Memory B cell (primary cell): ENCODE data around the gene SIK3.

Experiments used
- ATAC-seq: fragments of 150-1000 bp; cut with Tn5 transposase; 2 replicates; pipeline ENCODE4 v1.10.0; 2021; ENCODE audit warnings: low read depth, mild to moderate bottlenecking, moderate library complexity
- DNase-seq, 2 donors: peaks; one replicate each; pipeline ENCODE4 v3.0.0; 2022; ENCODE audit warnings: low spot score in 2 of 2
- H3K27ac Mint-ChIP-seq: one replicate; pipeline ENCODE4 v1.8.0; 2022; ENCODE audit warnings: mild to moderate bottlenecking, moderate library complexity, mixed read lengths
- H3K27me3 Mint-ChIP-seq: one replicate; pipeline ENCODE4 v1.8.0; 2022; ENCODE audit warnings: mixed read lengths
- H3K36me3 Mint-ChIP-seq: one replicate; pipeline ENCODE4 v1.8.0; 2022; ENCODE audit warnings: mild to moderate bottlenecking, mixed read lengths
- H3K4me1 Mint-ChIP-seq: one replicate; pipeline ENCODE4 v1.8.0; 2022; ENCODE audit warnings: mixed read lengths
- H3K4me3 Mint-ChIP-seq: one replicate; pipeline ENCODE4 v1.8.0; 2022; ENCODE audit warnings: mild to moderate bottlenecking, moderate library complexity, mixed read lengths
- H3K9me3 Mint-ChIP-seq: one replicate; pipeline ENCODE4 v1.8.0; 2022; ENCODE audit warnings: mixed read lengths

The SIK3 gene

GRCh38 chr11:116910847-116911246 is 187.4 kb downstream of the SIK3 start:
- Mint-ChIP-seq H3K4me1 (peaks cover 24% of the 10 kb centered on the region), H3K27me3 (no peaks in the 10 kb centered on the region), H3K9me3 (no peaks in the 10 kb centered on the region), H3K27ac (peak overlapping the region; percentile 48), H3K4me3 (no peak overlapping the region), H3K36me3 (peaks cover 20% of the 10 kb centered on the region)
- DNase-seq (no peak), ATAC-seq (no peak)

DNA sequence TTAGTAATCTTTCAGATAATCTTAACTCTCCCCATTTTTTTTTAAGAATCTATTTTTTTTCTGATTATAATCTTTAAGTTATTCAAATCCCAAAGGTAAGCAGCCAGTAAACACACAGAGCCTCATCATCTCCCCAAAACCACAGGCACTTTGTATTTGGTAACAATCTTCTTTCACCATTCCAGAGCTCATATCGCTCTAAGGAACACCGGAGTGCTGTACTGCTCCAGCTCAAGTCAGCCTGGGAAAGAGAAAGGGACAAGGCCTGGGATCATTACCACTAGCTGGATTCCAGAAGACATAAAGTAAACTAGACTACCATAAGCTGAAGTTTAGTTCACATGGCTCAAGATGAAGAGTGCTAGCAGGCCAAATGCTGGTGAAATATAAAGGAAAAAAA is 187.8 kb downstream of the SIK3 start:
- no peaks in the 10 kb centered on the region for H3K9me3 Mint-ChIP-seq
- H3K27ac Mint-ChIP-seq = peak overlapping the region; percentile 48
- H3K4me1 Mint-ChIP-seq = peaks cover 24% of the 10 kb centered on the region
- DNase-seq (no peak), ATAC-seq (no peak)
- no peaks in the 10 kb centered on the region for H3K27me3 Mint-ChIP-seq
- H3K36me3 Mint-ChIP-seq = peaks cover 20% of the 10 kb centered on the region
- no peak overlapping the region for H3K4me3 Mint-ChIP-seq

DNA sequence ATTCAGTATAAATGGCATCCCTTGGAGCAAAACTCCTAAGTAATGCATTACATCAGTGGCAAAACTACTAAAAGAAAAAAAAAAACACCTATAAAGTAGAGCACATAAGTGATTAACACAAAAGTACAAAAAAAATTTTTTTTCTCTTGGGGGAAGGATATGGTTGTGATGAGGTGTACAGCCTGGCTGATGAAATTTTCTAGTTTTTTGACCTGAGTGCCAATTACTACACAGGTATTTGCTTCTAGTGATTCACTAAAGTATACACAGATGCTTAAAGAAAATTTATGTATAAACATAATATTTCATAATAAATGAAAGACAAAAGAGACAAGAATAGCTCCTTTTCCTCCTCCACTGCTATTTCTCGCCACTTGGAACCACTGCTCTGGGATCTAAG is 189.0 kb downstream of the SIK3 start:
- H3K36me3 Mint-ChIP-seq = peaks cover 20% of the 10 kb centered on the region
- no peak for DNase-seq
- no peaks in the 10 kb centered on the region for H3K27me3 Mint-ChIP-seq
- no peak overlapping the region for H3K4me3 Mint-ChIP-seq
- H3K4me1 Mint-ChIP-seq = peaks cover 24% of the 10 kb centered on the region
- ATAC-seq = no peak
- no peaks in the 10 kb centered on the region for H3K9me3 Mint-ChIP-seq
- peak overlapping the region; percentile 13 for H3K27ac Mint-ChIP-seq

GRCh38 chr11:116906479-116906878 is 191.7 kb downstream of the SIK3 start:
- no peak overlapping the region for H3K4me3 Mint-ChIP-seq
- H3K36me3 Mint-ChIP-seq = peaks cover 19% of the 10 kb centered on the region
- H3K27me3 Mint-ChIP-seq = no peaks in the 10 kb centered on the region
- no peak overlapping the region for H3K27ac Mint-ChIP-seq
- ATAC-seq (no peak), DNase-seq (no peak)
- peaks cover 24% of the 10 kb centered on the region for H3K4me1 Mint-ChIP-seq
- no peaks in the 10 kb centered on the region for H3K9me3 Mint-ChIP-seq

GRCh38 chr11:116903090-116903489 is 195.1 kb downstream of the SIK3 start:
- peaks cover 12% of the 10 kb centered on the region for H3K4me1 Mint-ChIP-seq
- DNase-seq = no peak
- ATAC-seq = no peak
- no peaks in the 10 kb centered on the region for H3K27me3 Mint-ChIP-seq
- H3K9me3 Mint-ChIP-seq = peaks cover 7% of the 10 kb centered on the region
- H3K4me3 Mint-ChIP-seq = no peak overlapping the region
- no peak overlapping the region for H3K27ac Mint-ChIP-seq
- peaks cover 20% of the 10 kb centered on the region for H3K36me3 Mint-ChIP-seq

DNA sequence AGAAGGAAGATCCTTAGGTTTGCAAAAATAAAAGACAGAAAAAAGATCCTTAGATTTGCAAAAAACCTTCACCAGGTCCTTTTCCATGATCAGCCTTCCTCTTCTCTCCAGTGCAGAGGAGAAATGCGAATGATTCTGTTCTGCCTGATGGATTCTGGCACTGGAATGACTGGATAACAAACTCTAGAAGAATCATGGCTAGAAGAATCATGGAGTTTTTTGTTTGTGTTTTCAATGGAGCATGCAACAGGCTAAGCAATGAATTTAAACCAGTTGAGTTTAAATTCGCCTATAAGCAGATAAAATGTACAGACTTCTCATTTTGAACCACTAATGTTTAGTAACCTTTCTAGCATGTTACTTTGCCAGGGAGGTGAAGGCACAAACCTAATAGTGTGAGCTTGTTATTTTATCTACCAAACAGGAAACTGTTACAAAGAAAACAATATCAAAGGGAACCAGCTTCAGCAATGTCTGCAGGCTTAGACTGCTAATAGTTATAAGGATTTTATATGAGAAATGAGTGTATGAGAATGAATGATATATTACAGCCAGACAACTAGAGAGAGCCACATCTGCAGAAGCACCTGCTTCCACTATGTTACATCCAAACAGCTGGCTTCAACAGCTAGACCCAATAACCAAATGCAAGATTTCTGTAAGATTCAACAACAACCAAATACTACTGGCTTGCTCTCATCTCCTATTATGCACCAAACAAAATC is 196.1 kb downstream of the SIK3 start:
- Mint-ChIP-seq H3K36me3 (peaks cover 20% of the 10 kb centered on the region), H3K9me3 (peaks cover 7% of the 10 kb centered on the region), H3K27me3 (no peaks in the 10 kb centered on the region), H3K4me1 (peaks cover 12% of the 10 kb centered on the region), H3K4me3 (no peak overlapping the region), H3K27ac (peak overlapping the region; percentile 19)
- DNase-seq = no peak
- no peak for ATAC-seq

DNA sequence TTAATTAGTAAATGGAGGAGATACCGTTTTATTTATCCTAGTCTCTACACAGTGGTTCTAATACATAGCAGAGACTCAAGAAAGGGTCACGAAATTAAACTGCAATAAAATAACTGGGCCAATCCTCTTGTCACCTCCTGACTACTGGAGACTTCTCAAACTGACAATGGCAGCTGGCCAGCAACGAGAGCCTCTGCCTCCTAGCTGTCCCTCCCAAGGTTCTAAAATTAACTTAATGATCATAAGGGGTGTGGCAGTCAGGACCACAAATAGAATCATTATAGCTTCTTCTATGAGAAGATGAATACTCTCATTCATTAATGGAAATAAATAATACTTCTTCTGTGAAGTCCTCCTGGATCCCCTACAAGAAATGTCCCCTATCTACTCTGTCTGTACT is 197.0 kb downstream of the SIK3 start:
- DNase-seq = no peak
- ATAC-seq = no peak
- H3K9me3 Mint-ChIP-seq = peaks cover 7% of the 10 kb centered on the region
- H3K4me1 Mint-ChIP-seq = peaks cover 10% of the 10 kb centered on the region
- peaks cover 20% of the 10 kb centered on the region for H3K36me3 Mint-ChIP-seq
- H3K4me3 Mint-ChIP-seq = no peak overlapping the region
- peak overlapping the region; percentile 19 for H3K27ac Mint-ChIP-seq
- no peaks in the 10 kb centered on the region for H3K27me3 Mint-ChIP-seq

DNA sequence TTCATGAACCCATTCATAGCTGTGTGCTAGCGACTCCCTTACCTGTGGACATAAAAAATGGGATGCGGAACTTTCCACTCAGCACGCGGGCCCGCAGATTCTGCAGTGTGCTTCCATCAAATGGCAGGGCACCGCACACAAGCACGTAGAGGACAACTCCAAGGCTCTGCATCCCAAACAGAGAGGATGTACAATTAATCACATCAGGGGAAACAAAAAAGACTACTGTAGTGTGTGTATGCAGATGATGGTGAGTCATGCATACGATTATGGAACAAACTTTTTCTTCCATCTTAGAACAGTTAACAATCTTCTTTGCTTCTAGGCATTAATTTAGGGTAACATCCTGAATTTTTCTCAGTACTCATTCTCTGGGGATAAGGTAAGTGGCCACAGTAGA is 202.0 kb downstream of the SIK3 start:
- ATAC-seq (no peak), DNase-seq (no peak)
- Mint-ChIP-seq H3K27ac (no peak overlapping the region), H3K27me3 (no peaks in the 10 kb centered on the region), H3K9me3 (peaks cover 7% of the 10 kb centered on the region), H3K4me1 (peaks cover 11% of the 10 kb centered on the region), H3K36me3 (peaks cover 33% of the 10 kb centered on the region), H3K4me3 (no peak overlapping the region)

DNA sequence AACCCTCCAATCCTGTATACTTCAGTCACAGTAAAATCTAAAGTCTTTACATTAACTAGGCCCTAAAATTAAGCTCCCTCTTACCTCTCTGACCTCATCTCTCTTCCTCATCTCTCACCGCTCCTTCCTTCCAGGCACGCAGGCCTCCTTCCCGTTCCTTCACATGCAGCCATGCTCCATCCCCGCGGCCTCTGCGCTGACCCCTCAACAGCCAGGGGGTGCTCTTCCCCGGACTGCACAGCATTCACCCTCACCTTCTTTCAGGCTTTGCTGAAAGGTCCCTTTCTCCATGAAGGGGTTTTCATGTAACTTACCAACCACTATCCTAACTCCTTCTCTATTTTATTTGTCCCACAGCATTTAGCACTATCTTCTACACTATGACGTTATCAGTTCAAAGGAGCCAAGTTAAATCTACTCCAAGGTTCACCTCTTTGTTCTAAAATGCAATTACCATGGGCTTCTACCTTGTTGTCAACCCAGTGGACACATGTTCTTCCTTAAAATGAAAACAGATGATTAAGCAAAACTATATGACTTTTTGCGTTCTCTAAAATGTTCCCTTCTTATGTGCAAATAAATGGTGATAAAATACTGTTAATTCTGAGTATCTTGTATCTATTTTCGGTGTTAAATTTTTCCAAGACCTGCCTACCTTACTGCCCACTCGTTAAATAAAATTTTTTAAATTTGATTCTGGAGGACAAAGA is 203.0 kb downstream of the SIK3 start:
- no peaks in the 10 kb centered on the region for H3K27me3 Mint-ChIP-seq
- H3K9me3 Mint-ChIP-seq = peaks cover 5% of the 10 kb centered on the region

GRCh38 chr11:116893906-116894305 is 204.3 kb downstream of the SIK3 start:
- H3K27ac Mint-ChIP-seq = peak overlapping the region; percentile 90
- H3K9me3 Mint-ChIP-seq = no peaks in the 10 kb centered on the region
- peaks cover 22% of the 10 kb centered on the region for H3K36me3 Mint-ChIP-seq
- ATAC-seq (no peak), DNase-seq (no peak)
- H3K27me3 Mint-ChIP-seq = no peaks in the 10 kb centered on the region
- H3K4me3 Mint-ChIP-seq = no peak overlapping the region
- H3K4me1 Mint-ChIP-seq = peaks cover 10% of the 10 kb centered on the region

More for the DNA sequence above, 203.0 kb downstream of the SIK3 start:
- DNase-seq (no peak), ATAC-seq (peak; percentile 83)
- H3K4me1 Mint-ChIP-seq = peaks cover 9% of the 10 kb centered on the region
- peak overlapping the region; percentile 90 for H3K27ac Mint-ChIP-seq
- H3K36me3 Mint-ChIP-seq = peaks cover 28% of the 10 kb centered on the region
- no peak overlapping the region for H3K4me3 Mint-ChIP-seq

GRCh38 chr11:116893437-116893836 is 204.8 kb downstream of the SIK3 start:
- no peak overlapping the region for H3K27ac Mint-ChIP-seq

DNA sequence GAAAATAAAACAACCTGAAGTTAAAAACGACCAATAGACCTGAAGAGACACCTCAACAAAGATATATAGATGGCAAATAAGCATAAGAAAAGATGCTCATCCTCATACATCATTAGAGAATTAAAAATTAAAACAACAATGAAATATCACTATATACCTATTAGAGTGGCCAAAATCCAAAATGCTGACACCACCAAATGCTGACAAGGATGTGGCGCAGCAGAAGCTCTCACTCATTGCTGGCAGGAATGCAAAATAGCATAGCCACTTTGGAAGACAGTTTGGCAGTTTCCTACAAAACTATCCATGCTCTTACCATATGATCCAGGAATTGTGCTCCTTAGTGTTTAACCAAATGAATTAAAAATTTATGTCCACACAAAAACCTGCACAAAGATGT is 205.9 kb downstream of the SIK3 start:
- ATAC-seq = no peak
- no peak for DNase-seq
- Mint-ChIP-seq H3K27me3 (no peaks in the 10 kb centered on the region), H3K4me1 (peaks cover 10% of the 10 kb centered on the region), H3K4me3 (no peak overlapping the region), H3K9me3 (no peaks in the 10 kb centered on the region), H3K36me3 (peaks cover 22% of the 10 kb centered on the region), H3K27ac (peak overlapping the region; percentile 19)

More at GRCh38 chr11:116893437-116893836, 204.8 kb downstream of the SIK3 start:
- peaks cover 22% of the 10 kb centered on the region for H3K36me3 Mint-ChIP-seq
- no peaks in the 10 kb centered on the region for H3K9me3 Mint-ChIP-seq
- DNase-seq (no peak), ATAC-seq (no peak)
- H3K4me1 Mint-ChIP-seq = peaks cover 10% of the 10 kb centered on the region
- H3K4me3 Mint-ChIP-seq = no peak overlapping the region
- no peaks in the 10 kb centered on the region for H3K27me3 Mint-ChIP-seq

DNA sequence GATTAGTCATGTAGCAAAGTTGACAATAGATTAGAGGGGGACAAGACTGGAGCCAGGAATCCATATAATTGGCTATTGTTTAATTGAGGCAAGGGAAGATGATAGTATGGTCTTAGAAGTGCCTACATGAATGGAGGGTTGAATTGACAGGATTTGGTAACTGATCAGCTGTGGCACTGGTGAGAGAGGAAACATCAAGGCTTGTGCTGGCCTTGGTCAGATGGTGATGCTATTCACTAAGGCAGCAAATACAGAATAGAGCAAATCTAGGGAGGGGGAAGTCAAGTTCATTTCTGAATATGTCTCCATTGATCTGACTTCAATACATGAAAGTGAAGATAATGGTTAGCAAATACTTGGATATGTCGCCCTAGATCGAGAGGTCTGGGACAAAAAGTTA is 206.5 kb downstream of the SIK3 start:
- Mint-ChIP-seq H3K27me3 (no peaks in the 10 kb centered on the region), H3K9me3 (no peaks in the 10 kb centered on the region), H3K4me3 (no peak overlapping the region), H3K36me3 (peaks cover 22% of the 10 kb centered on the region), H3K27ac (peak overlapping the region; percentile 19), H3K4me1 (peaks cover 10% of the 10 kb centered on the region)
- no peak for ATAC-seq
- no peak for DNase-seq

- Mint-ChIP-seq H3K36me3 (peaks cover 22% of the 10 kb centered on the region), H3K27ac (peak overlapping the region; percentile 82), H3K4me3 (no peak overlapping the region), H3K9me3 (no peaks in the 10 kb centered on the region), H3K27me3 (no peaks in the 10 kb centered on the region), H3K4me1 (peaks cover 10% of the 10 kb centered on the region)
- DNase-seq (no peak), ATAC-seq (no peak)
These were observed 207.6 kb downstream of the SIK3 start for GRCh38 chr11:116890607-116891006.
